HCT116 (cell line): ENCODE results near the gene GTF3C5. TPM values are rescaled to one million over a fixed set of nuclear protein-coding genes. Genes with fewer than 3 reads are reported as not detected.

Source experiments
- ATAC-seq: fragments of 200-7000 bp; cut with Tn5 transposase; 2 replicates; pipeline ENCODE4 v1.9.1; 2020; ENCODE audit warnings: mild to moderate bottlenecking, moderate library complexity
- BruUV-seq: library from RNA; stranded (reverse); fragments of 400-500 nt; replicated peaks from 2 replicates; lab custom pipeline; 2021; lab: Mats Ljungman, UMichigan
- CTCF ChIA-PET: fragments of 300-600 bp; sonication (Branson Sonifier 250); formaldehyde crosslinking; loops from one replicate; lab custom pipeline; 2021; ENCODE audit warnings: antibody characterized with exemption; lab: Charles Lee
- POLR2A ChIA-PET: fragments of 300-600, 350-600 bp; sonication (Branson Sonifier 250); formaldehyde crosslinking; loops from one replicate; lab custom pipeline; 2021; ENCODE audit warnings: antibody characterized with exemption; lab: Charles Lee
- RAD21 ChIA-PET, 2 experiments: fragments of 300-600 bp; sonication (Branson Sonifier 250); formaldehyde crosslinking; loops; one replicate each; lab custom pipeline; 2023; ENCODE audit warnings: low total read pairs in 2 of 2; ENCODE audit not compliant: uncharacterized antibody in 2 of 2, unreplicated experiment in 2 of 2, low non-redundant PET in 1 of 2; lab: Charles Lee
- DNase-seq: peaks from one replicate; pipeline ENCODE4 v3.0.0-alpha.2; 2010; ENCODE audit warnings: low read depth, low spot score
- H2AFZ ChIP-seq: fragments of 200-600 bp; shearing (Covaris generic), sonication (generic); 2 replicates; pipeline ENCODE4 v1.6.1; 2017; ENCODE audit warnings: low read depth, mixed run types, mixed read lengths, antibody characterized with exemption, low read length; ENCODE audit not compliant: poor library complexity, severe bottlenecking
- H3K27ac ChIP-seq: 2 replicates; pipeline ENCODE4 v1.5.1; 2012; ENCODE audit warnings: low read depth, low read length
- H3K27me3 ChIP-seq: fragments of 200-600 bp; sonication (generic); 2 replicates; pipeline ENCODE4 v1.6.1; 2016; ENCODE audit warnings: mixed run types, low read length, mixed read lengths; ENCODE audit not compliant: insufficient read depth
- H3K36me3 ChIP-seq, 2 experiments: fragments of 200-500 bp in 1 of 2; fragments of 200-600 bp in 1 of 2; sonication (Bioruptor generic) in 1 of 2; sonication (generic) in 1 of 2; 2 replicates each; pipeline versions ENCODE4 v1.5.1 to v1.6.1; 2014 to 2016; ENCODE audit warnings: low read length in 2 of 2, inconsistent platforms in 1 of 2, mixed read lengths in 1 of 2, mixed run types in 1 of 2; ENCODE audit not compliant: insufficient read depth in 2 of 2, control insufficient read depth in 1 of 2
- H3K4me1 ChIP-seq, 2 experiments: fragments of 200-600 bp in 1 of 2; sonication (generic) in 1 of 2; 2 replicates each; pipeline versions ENCODE4 v1.5.1 to v1.6.1; 2012 to 2017; ENCODE audit warnings: low read length in 2 of 2, inconsistent platforms in 1 of 2, mild to moderate bottlenecking in 1 of 2, mixed read lengths in 1 of 2, mixed run types in 1 of 2, moderate library complexity in 1 of 2; ENCODE audit not compliant: insufficient read depth in 2 of 2, control insufficient read depth in 1 of 2
- H3K4me2 ChIP-seq: fragments of 200-600 bp; sonication (generic); 2 replicates; pipeline ENCODE4 v1.6.1; 2017; ENCODE audit warnings: mixed run types, low read length, mixed read lengths
- H3K4me3 ChIP-seq, 2 experiments: fragments of 200-600 bp in 1 of 2; sonication (generic) in 1 of 2; replicated peaks in 1 of 2; 2 replicates each; pipeline ENCODE4 v1.5.1; 2011 to 2016; ENCODE audit warnings: low read length in 2 of 2, control low read depth in 1 of 2, low read depth in 1 of 2, mild to moderate bottlenecking in 1 of 2, mixed read lengths in 1 of 2, mixed run types in 1 of 2
- H3K79me2 ChIP-seq: fragments of 200-600 bp; sonication (generic); 2 replicates; pipeline ENCODE4 v1.6.1; 2017; ENCODE audit warnings: mild to moderate bottlenecking, mixed run types, low read length, moderate library complexity, mixed read lengths; ENCODE audit not compliant: insufficient read depth
- H3K9ac ChIP-seq: fragments of 200-600 bp; sonication (generic); 2 replicates; pipeline ENCODE4 v1.6.1; 2016; ENCODE audit warnings: low read length, mixed read lengths
- H3K9me2 ChIP-seq: fragments of 200-600 bp; sonication (generic), shearing (Covaris generic); 2 replicates; pipeline ENCODE4 v1.6.1; 2017; ENCODE audit warnings: mixed run types, mild to moderate bottlenecking, moderate library complexity; ENCODE audit not compliant: insufficient read depth
- H3K9me3 ChIP-seq, 2 experiments: fragments of 200-500 bp in 1 of 2; fragments of 200-600 bp in 1 of 2; sonication (Bioruptor generic) in 1 of 2; sonication (generic) in 1 of 2; 2 replicates each; pipeline ENCODE4 v1.6.1; 2014 to 2017; ENCODE audit warnings: low read length in 2 of 2, mixed read lengths in 2 of 2, inconsistent platforms in 1 of 2, low read depth in 1 of 2, mild to moderate bottlenecking in 1 of 2, mixed run types in 1 of 2, moderate library complexity in 1 of 2; ENCODE audit not compliant: control insufficient read depth in 1 of 2, insufficient read depth in 1 of 2
- H4K20me1 ChIP-seq: fragments of 200-600 bp; sonication (generic), shearing (Covaris generic); 2 replicates; pipeline ENCODE4 v1.6.1; 2017; ENCODE audit warnings: mixed run types, mild to moderate bottlenecking, moderate library complexity; ENCODE audit not compliant: insufficient read depth
- CBX3 ChIP-seq: IDR thresholded peaks from 2 replicates; pipeline ENCODE4 v1.6.1; 2012; ENCODE audit warnings: low read depth
- EGR1 ChIP-seq: IDR thresholded peaks from 2 replicates; pipeline ENCODE4 v1.6.1; 2012; ENCODE audit warnings: low read depth
- EZH2 ChIP-seq: fragments of 200-600 bp; sonication (generic); IDR thresholded peaks from 2 replicates; pipeline ENCODE4 v1.6.1; 2017; ENCODE audit warnings: antibody characterized with exemption, mixed run types
- FOSL1 ChIP-seq: IDR thresholded peaks from 2 replicates; pipeline ENCODE4 v1.6.1; 2012; ENCODE audit warnings: low read depth
- JUND ChIP-seq: IDR thresholded peaks from 2 replicates; pipeline ENCODE4 v1.6.1; 2012
- POLR2A ChIP-seq: IDR thresholded peaks from 2 replicates; pipeline ENCODE4 v1.7.0; 2011; ENCODE audit warnings: borderline replicate concordance; ENCODE audit not compliant: insufficient read depth, insufficient read length; ENCODE audit errors: extremely low read depth
- RAD21 ChIP-seq: IDR thresholded peaks from 2 replicates; pipeline ENCODE4 v1.6.1; 2012; ENCODE audit warnings: low read depth, mild to moderate bottlenecking
- SP1 ChIP-seq: IDR thresholded peaks from 2 replicates; pipeline ENCODE4 v1.6.1; 2012; ENCODE audit warnings: low read depth
- TCF7L2 ChIP-seq: IDR thresholded peaks from 2 replicates; pipeline ENCODE4 v1.7.0; 2011; ENCODE audit warnings: borderline replicate concordance, inconsistent platforms; ENCODE audit not compliant: insufficient read depth, insufficient read length; ENCODE audit errors: extremely low read depth
- YY1 ChIP-seq: IDR thresholded peaks from 2 replicates; pipeline ENCODE4 v1.6.1; 2011; ENCODE audit warnings: low read length, low read depth, moderate library complexity, mild to moderate bottlenecking; ENCODE audit not compliant: insufficient replicate concordance; ENCODE audit errors: extremely low read depth
- intact Hi-C: fragments of 100-400 bp; cut with micrococcal nuclease; formaldehyde crosslinking; loops from 2 replicates; pipeline ENCODE4 v1.10.0; 2022
- total RNA-seq: library from RNA; stranded (reverse); gene quantifications from one replicate; pipeline ENCODE4 v1.2.1, GENCODE V29; 2021; ENCODE audit not compliant: unreplicated experiment
- TF ChIP-seq, protein P1 (sequence below), 3 experiments: fragments of 200-600 bp in 1 of 3; sonication (generic) in 1 of 3; IDR thresholded peaks in 2 of 3; conservative IDR thresholded peaks in 1 of 3; 2 replicates each; pipeline ENCODE4 v1.5.1; 2012 to 2017; ENCODE audit warnings: low read depth in 2 of 3, low read length in 2 of 3, antibody characterized with exemption in 1 of 3, borderline replicate concordance in 1 of 3, control low read depth in 1 of 3, mild to moderate bottlenecking in 1 of 3, mixed read lengths in 1 of 3, mixed run types in 1 of 3, moderate library complexity in 1 of 3; ENCODE audit not compliant: insufficient read depth in 1 of 3
- TF ChIP-seq, protein P2 (sequence below): IDR thresholded peaks from 2 replicates; pipeline ENCODE4 v1.6.1; 2011; ENCODE audit warnings: mild to moderate bottlenecking, low read length, moderate library complexity; ENCODE audit not compliant: insufficient replicate concordance; ENCODE audit errors: extremely low read depth

The GTF3C5 gene
- total RNA-seq, 1 experiment from 2014 or later, result 95.1 TPM

DNA sequence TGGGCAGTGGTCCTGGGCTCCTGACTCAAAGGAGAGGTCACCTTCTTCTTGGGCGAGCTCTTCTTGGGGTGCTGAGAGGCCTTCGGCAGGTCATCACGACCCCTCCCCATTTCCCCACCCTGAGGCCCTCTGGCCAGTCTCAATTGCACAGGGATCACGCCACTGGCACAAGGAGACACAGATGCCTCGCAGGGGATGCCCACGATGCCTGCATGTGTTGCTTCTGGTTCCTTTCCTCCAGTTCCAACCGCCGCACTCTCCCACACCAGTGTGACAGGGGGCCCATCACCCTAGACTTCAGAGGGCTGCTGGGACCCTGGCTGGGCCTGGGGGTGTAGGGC lies 32.3 kb downstream of the GTF3C5 start:
- TF ChIP-seq JUND (no peak), POLR2A (no peak), SP1 (no peak), RAD21 (no peak), EGR1 (no peak), YY1 (no peak), CBX3 (no peak), EZH2 (no peak), FOSL1 (no peak), TCF7L2 (no peak)
- TF ChIP-seq, protein P1, sequence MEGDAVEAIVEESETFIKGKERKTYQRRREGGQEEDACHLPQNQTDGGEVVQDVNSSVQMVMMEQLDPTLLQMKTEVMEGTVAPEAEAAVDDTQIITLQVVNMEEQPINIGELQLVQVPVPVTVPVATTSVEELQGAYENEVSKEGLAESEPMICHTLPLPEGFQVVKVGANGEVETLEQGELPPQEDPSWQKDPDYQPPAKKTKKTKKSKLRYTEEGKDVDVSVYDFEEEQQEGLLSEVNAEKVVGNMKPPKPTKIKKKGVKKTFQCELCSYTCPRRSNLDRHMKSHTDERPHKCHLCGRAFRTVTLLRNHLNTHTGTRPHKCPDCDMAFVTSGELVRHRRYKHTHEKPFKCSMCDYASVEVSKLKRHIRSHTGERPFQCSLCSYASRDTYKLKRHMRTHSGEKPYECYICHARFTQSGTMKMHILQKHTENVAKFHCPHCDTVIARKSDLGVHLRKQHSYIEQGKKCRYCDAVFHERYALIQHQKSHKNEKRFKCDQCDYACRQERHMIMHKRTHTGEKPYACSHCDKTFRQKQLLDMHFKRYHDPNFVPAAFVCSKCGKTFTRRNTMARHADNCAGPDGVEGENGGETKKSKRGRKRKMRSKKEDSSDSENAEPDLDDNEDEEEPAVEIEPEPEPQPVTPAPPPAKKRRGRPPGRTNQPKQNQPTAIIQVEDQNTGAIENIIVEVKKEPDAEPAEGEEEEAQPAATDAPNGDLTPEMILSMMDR (IDR thresholded peaks at IDR 0.05 in 2 of 3, conservative IDR thresholded peaks at IDR 0.05 in 1 of 3; ENCODE audit: borderline replicate concordance in 1 of 3, insufficient read depth in 1 of 3, low read depth in 2 of 3, low read length in 2 of 3), result no peak
- TF ChIP-seq, protein P2, sequence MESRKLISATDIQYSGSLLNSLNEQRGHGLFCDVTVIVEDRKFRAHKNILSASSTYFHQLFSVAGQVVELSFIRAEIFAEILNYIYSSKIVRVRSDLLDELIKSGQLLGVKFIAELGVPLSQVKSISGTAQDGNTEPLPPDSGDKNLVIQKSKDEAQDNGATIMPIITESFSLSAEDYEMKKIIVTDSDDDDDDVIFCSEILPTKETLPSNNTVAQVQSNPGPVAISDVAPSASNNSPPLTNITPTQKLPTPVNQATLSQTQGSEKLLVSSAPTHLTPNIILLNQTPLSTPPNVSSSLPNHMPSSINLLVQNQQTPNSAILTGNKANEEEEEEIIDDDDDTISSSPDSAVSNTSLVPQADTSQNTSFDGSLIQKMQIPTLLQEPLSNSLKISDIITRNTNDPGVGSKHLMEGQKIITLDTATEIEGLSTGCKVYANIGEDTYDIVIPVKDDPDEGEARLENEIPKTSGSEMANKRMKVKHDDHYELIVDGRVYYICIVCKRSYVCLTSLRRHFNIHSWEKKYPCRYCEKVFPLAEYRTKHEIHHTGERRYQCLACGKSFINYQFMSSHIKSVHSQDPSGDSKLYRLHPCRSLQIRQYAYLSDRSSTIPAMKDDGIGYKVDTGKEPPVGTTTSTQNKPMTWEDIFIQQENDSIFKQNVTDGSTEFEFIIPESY, result no peak
- no peak overlapping the region for H3K9ac ChIP-seq
- no peak for DNase-seq
- H3K4me3 ChIP-seq, result no peak overlapping the region
- intact Hi-C loops, result no loop called here
- H3K27ac ChIP-seq, result no peak overlapping the region
- no peak overlapping the region for H3K4me2 ChIP-seq
- BruUV-seq, result no TSS peak
- no peaks in the 10 kb centered on the region for H3K9me2 ChIP-seq
- no peaks in the 10 kb centered on the region for H3K79me2 ChIP-seq
- no peaks in the 10 kb centered on the region for H3K9me3 ChIP-seq
- ATAC-seq, result no peak
- ChIA-PET POLR2A (no interaction called here), RAD21 (no interaction called here), CTCF (no interaction called here)
- no peaks in the 10 kb centered on the region for H3K36me3 ChIP-seq
- no peaks in the 10 kb centered on the region for H4K20me1 ChIP-seq
- H3K27me3 ChIP-seq, result no peaks in the 10 kb centered on the region
- H2AFZ ChIP-seq, result no peak overlapping the region
- peaks cover 0 to 2% of the 10 kb centered on the region in 2 experiments; a peak in 1 of 4 replicates for H3K4me1 ChIP-seq
